GM18508 (cell line): ENCODE data around the gene ZNF700.
"Not testable (repeated sequence)": the region's sequence is repeated elsewhere in the genome, so short reads cannot be mapped to it uniquely, and the experiment has no call there.

Experiments used
- ATAC-seq: cut with Tn5 transposase; IDR thresholded peaks from one replicate; pipeline ENCODE4 v1.9.1; 2021; ENCODE audit warnings: moderate number of reproducible peaks; ENCODE audit not compliant: insufficient read depth, unreplicated experiment

The ZNF700 gene

DNA sequence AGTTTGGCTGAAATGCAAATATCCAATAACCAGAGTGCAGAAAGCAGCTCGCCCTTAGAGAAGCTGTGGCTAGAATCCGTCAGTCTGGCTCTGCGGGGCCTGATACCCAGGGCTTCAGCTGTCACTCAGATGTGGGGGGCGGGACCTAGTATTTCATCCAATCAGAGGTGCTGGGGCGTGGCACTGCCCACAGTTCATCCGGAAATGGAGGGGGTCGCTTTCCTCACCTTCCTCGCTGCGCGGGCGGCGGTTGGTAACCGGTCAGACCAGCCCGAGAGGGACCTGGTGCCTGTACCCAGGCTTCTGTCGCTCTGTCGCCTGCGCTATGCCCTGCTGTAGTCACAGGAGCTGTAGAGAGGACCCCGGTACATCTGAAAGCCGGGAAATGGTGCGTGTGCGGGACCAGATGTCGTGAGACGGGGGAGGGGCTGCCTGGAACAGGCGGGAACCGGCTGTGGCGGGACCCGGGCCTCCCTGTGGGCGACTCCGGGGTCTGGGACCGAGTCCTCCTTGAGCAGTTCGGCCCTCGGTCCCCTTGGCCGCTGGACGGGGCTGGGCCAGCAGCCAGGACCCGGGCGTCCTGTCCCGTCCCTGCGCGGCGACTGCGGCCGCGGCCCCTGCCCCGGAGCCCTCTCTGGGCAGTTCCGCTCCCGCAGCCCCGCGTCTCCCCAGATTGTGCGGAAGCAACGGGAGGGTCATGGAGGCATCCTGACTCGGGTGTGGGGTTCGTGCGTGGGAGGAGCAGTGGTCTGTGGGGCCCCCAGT lies at the start of gene ZNF700:
Gene ZNF700 (plus strand): TSS at position 222 of the 765 bp plus-strand sequence. CDS start 104 bp downstream, at position 326.
- ATAC-seq: peak; percentile 62

DNA sequence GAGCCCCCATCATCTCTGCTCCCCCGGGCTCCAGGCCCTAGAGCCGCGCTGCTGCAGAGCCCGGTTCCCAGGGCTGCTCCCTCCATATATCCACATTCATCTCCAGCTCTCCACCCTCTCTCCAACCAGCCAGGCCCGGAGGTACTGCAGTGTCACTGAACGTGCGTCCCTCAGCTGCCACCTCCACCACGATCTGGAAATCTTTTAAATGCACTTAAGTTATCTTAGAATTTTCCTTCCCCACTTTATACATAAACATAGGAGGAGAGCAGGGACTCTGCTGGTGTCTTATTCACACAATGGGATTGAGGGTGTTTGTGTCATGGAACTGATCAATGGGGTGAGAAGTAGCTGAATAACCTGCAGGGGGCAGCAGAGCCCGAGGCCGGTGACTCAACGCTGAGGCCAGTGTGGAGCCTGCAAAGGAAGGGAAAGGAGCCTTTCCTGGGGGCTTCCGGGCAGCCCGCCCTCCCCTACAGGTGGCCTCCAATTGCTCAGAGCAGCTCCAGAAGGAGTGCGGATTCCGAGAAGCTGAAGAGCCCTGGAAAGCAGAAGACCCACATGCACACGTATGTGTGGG lies 45.1 kb upstream of the ZNF700 start:
- not testable (repeated sequence) for ATAC-seq

DNA sequence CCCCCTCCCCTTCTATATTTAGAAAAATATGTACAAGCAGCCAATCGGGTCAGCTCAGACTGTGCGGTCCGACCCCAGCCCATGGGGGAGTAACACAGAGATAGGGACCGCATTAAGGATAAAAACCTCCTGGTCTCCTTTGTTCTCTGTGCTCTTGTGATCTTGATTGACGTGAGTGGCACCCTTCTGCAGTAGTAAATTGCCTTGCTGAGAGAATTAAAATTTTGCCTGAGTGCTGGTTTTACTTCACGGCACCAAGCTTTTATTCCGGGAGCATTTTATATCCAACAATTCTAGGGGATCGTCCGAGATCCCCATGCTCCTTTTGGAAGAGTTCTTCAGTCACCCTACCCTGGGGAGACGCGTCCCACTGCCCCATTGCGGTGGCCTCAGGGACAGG lies 44.3 kb upstream of the ZNF700 start:
- ATAC-seq: no peak

DNA sequence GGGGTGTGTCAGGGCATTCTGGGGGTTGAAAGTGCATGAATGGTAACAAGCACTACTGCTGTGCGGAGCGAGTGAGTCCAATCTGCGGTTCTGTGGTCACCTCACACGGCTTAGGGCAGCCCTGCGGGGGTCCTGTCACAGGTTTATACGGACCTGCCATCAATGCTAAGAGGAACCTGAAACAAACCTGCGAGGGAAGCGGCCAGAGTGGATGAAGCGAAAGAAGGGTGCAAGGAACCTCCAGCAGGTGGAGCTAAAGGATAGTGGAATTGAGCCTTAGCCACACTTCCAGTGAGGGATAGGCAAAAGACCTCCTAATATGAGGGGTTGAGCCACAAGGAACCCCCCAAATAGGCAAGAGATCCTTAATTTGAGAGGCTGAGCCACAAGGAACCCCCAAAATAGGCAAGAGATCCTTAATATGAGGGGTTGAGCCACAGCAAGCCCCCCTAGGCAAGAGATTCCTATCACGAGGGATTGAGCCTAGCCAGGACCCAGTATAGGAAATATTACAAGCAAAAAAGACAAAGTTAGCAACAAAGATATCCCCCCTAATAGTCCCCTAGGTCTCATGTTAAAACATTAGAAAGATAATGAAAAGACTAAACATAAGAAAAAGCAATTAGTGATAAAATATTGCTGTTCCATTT lies 43.6 kb upstream of the ZNF700 start:
- ATAC-seq: no peak

DNA sequence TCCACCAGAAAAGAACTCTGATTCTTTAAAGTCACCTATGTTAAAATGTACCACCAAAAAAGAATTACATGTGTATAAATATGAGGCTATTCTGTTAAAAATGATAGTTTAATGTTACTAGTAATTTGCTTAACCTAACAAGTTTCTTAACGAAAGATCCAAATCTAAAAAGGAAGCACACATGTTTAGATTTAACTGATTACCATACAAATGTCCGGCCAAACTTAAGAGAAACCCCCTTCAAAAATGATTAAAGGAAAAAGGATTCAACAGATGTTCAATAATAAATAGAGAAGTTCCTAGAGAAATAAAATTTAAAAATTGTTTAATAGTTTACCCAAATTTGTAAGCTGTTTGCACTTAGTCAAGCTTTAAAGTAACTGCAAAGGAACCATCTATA lies 42.3 kb upstream of the ZNF700 start:
- no peak for ATAC-seq

DNA sequence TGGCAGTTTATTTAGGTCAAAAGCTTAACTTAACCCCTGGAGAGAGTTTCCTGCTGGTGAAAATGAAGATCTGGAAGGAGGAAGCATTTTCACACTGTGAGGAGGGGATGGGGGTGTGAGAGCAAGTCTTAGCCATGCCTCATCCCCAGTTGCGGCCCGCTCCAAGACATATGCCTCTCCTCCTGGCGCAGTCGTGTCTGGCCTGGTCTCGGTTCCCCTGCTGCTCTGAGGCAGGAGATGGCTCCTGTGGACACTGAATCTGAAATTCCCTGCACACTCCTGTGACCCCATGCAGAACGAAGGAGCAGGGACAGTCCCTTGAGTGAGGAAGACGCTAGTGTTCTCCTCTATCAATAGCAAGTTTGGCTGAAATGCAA lies 37.7 kb upstream of the ZNF700 start:
- ATAC-seq: no peak

DNA sequence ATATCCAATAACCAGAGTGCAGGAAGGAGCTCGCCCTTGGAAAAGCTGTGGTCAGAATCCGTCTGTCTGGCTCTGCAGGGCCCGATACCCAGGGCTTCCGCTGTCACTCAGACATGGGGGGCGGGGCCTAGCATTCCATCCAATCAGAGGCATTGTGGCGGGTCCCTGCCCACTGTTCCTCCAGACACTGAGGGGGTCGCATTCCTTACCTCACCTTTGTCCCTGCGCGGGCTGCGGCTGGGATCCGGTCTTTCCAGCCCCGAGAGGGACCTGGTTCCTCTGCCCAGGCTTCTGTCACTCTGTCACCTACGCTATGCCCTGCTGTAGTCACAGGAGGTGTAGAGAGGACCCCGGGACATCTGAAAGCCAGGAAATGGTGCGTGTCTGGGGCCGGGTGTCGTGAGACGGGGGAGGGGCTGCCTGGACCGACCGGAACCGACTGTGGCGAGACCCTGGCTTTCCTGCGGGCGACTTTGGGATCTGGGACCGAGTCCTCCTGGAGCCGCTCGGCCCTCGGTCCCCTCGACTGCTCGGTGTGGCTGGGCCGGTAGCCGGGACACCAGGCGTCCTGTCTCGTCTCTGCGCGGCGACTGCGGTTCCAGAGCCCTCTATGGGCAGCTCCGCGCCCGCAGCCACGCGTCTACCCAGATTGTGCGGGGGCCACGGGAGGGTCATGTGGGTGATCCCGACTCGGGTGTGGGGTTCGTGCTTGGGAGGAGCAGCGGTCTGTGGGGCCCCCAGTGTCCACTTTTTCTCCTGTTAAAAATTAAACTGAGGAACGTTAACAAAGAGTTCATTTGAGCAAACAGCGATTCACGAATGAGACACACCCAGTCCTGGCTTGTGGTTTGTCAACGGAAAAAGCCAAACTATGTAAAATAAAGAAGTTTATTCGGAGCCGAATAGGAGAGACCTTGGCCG lies 37.0 kb upstream of the ZNF700 start, which contains the start of gene ZNF69:
Gene ZNF69 (plus strand): TSS at position 172 of the 921 bp plus-strand sequence. CDS start 142 bp downstream, at position 314.
- ATAC-seq: no peak

DNA sequence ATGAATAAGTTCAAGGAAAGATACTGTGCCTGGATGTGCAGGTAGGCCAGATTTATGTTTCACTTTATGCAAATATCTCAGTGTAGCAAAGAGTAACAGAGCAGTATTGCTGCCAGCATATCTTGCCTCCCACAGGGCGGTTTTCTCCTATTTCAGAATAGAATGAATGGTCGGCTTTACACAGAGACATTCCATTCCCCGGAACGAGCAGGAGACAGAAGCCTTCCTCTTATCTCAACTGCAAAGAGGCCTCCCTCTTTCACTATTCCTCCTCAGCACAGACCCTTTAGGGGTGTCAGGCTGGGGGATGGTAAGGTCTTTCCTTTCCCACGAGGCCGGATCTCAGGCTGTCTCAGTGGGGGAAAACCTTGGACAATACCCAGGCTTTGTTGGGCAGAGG lies 35.0 kb upstream of the ZNF700 start:
- not testable (repeated sequence) for ATAC-seq

DNA sequence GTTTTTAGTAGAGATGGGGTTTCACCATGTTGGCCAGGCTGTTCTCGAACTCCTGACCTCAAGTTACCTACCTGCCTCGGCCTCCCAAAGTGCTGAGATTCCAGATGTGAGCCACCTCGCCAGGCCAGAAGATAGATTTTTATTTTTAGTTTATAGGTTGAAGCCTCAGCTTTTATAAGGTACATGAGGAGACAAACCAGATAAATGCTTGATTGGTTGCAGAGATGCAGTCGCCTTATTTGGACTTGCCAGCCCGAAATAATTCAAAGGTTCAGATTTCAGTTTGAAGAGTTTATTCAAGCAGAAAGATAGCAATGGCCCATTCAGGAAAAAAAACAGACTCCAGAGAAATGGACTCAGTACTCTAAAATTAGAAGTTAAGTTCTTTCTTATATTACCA lies 34.3 kb upstream of the ZNF700 start:
- ATAC-seq: no peak

DNA sequence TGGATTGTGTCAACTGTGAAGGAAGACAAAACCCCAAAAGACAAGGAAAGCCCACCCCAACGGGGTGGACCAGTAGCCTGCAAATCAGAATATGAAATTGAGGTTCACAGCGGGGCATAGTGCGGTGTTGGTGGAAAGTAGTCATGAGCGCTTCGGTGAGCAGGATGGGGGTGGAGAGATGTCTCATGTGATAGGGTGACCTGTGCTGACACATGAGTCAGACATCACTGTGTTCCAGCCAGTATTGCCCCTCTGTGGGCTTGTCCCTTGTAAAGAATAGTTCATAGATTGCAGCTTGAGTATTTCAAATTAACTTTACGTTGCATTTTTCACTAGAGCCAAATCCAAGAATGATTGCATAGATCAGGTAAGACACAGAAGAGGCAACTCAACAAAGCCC lies 30.1 kb upstream of the ZNF700 start:
- no peak for ATAC-seq

DNA sequence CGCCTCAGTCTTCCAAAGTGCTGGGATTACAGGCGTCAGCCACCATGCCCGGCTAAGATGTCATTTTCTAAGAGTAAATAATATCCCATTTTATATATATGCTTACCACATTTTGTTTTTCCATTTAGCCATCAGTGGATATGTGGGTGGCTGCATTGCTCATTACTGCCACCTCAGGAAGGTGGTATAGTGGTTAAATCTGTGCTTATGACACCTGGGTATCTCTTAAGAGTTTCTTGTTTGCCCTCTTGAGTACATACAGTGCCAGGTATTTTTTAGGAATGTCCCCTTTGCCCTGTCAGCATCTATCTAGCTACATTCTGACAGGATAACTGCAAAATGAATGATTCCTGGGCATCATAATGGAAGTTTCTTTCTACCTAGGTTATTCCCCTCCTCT lies 22.7 kb upstream of the ZNF700 start:
- no peak for ATAC-seq

DNA sequence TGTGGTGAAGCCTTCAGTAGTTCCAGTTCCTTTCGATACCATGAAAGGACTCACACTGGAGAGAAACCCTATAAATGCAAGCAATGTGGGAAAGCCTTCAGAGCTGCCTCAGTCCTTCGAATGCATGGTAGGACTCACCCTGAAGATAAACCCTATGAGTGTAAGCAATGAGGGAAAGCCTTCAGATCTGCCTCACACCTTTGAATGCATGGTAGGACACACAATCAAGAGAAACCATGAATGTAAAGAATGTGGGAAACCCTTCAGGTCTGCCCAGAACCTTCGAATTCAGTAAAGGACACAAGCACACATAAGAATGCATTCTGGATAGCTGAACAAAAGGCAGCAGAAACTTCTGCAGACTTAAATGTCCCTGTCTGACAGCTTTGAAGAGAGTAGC lies 19.0 kb upstream of the ZNF700 start:
- no peak for ATAC-seq

DNA sequence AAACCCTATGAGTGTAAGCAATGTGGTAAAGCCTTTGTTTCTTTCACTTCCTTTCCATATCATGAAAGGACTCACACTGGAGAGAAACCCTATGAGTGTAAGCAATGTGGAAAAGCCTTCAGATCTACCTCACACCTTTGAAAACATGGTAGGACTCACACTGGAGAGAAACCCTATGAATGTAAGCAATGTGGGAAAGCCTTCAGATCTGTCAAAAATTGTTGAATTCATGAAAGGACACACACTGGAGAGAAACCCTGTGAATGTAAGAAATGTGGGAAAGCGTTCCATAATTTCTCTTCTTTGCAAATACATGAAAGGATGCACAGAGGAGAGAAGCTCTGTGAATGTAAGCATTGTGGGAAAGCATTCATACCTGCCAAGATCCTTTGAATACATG lies 13.0 kb upstream of the ZNF700 start:
- ATAC-seq: not testable (repeated sequence)

DNA sequence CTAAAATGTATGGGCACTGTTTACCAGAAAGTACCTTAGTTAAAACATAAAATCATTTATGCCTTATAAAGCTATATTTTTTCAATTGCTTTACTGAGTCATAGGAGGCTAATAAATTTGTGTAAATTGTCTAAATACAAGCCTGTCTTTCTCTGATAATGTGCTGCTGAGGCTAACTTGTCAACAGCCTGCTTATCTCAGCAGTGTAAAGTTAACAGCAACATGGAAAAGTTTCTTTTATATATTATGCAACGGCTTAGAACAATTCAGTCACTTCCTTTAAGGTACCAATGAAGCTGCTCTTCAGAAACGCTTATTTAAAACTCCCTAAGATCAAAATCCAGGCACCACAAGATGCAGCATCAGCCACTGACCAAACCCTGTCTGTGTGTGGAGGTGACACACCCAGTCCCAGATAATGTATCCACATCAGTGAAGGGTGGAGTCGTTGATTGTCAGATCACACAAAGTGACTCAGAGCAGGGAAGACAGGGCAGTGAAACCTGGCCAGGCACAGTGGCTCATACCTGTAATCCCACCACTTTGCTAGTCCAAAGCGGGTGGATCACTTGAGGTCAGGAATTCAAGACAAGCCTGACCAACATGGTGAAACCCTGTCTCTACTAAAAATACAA lies 10.4 kb upstream of the ZNF700 start:
- ATAC-seq: not testable (repeated sequence)

DNA sequence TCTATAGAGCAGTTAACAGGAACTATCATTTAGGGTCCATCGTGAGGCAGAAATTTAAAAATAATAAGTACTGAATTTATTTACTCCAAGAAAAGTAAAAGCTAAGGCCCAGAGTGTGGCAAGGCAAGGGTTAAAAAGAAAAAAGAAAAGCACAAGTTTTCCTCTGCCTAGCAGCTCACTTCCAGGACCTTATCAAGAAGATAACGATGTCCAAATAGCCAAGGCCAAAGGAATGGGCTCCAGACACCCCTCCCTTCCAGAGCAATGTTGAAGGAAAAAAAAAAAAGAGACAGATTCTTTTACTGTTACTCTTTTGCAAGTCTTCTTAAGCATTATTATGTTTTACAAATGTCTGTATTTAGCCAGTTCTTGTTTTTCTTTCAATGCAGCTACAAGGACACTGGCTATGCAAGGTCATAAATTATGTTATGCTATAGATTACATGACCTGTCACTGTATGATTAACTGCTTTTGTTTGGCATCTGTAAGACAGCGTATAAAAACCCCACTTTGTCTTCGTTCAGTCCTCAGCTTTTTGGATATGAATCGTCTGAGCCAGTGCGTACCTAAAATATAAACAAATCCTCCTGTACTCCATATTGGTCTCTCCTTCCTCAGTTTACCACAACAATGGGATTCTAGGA lies 2.9 kb upstream of the ZNF700 start:
- ATAC-seq: no peak

DNA sequence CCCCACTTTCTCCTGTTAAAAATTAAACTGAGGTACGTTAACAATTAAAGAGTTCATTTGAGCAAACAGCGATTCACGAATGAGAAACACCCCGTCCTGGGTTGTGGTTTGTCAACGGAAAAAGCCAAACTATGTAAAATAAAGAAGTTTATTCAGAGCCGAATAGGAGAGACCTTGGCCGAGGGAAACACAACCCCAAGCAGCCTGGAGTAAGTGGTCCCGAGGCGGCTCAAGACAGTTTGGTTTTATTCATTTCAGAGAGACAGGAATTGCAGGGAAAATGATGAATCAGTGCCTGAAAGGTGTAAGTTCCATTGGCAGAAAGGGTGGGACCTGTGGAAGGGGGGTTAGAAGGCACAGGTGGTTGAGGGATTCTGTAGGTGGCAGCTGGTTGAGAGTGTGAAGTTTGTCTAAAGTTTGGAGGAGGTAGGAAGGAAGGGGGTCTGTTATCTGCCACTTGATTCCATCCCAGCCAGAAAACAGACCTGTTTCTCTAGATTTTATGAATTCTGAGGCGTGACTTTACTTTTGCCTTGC lies 812 bp downstream of the ZNF700 start:
- ATAC-seq: not testable (repeated sequence)

DNA sequence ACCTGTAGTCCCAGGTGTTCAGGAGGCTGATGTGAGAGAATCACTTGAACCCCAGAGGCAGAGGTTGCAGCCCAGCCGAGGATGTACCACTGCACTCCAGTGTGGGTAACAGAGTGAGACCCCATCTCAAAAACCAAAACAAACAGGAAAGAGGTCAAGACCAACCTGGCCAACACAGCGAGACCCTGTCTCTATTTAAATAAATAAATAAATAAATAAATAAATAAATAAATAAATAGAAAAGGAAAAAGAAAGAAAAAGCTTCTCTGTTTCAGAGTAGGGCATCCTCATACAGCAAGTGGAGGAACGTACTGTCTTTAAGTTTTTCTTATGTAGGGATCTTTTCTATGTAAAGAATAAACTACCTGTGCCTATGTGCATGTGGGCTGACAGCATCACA lies 2.3 kb downstream of the ZNF700 start:
- no peak for ATAC-seq

DNA sequence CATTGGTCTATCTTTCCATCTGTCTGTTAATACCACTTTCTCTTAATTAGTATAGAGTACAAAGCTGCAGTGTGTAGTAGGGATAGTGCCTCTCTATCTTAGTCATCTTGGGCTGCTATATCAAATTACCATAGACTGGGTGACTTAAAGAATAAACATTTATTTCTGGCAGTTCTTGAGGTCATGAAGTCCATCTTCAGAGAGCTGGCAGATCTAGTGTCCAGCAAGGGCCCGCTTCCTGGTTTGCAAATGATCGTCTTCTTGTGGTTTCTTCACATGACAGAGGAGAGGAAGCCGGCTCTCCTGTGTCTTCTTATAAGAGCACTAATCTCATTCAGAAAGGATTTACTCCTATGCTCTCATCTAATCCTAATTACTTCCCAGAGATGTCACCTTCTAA lies 6.1 kb downstream of the ZNF700 start:
- ATAC-seq: no peak

DNA sequence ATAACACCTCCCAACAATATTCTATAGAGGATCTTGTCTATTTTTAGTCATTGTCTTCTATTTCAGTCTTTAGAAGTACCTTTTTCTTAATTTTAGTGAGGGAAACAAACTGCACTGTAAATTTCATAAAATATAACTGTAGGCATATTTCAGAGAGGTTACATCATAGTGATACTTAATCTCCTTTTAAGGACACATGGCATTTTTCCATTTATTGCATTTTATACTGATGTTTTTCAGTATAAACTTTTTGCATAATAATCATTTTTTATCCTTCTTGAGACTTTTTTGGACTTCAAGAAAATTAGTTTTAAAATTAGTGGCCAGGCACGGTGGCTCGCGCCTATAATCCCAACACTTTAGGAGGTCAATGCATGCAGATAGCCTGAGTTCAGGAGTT lies 6.6 kb downstream of the ZNF700 start:
- ATAC-seq: no peak
